Retina (tissue), 1 donor: ENCODE data around the gene DKC1.
A peak's percentile ranks its signal among the peaks of the same experiment; 100 is the strongest.

Source experiments
- DNase-seq: peaks from one replicate; pipeline ENCODE4 v3.0.0-alpha.2; 2016

The DKC1 gene

GRCh38 chrX:154738011-154738738 is 24.5 kb upstream of the DKC1 start:
- DNase-seq: no peak

- DNase-seq: no peak
Observed at GRCh38 chrX:154739952-154740465, 22.7 kb upstream of the DKC1 start.

- no peak for DNase-seq
Observed at GRCh38 chrX:154742613-154743012, 20.1 kb upstream of the DKC1 start.

GRCh38 chrX:154748712-154749339 is 13.8 kb upstream of the DKC1 start:
- DNase-seq: peak; percentile 64

- DNase-seq: no peak
Observed at GRCh38 chrX:154749856-154750255, 12.8 kb upstream of the DKC1 start.

GRCh38 chrX:154750301-154751202 is 12.1 kb upstream of the DKC1 start, which contains the start of gene GAB3:
Gene GAB3 (minus strand): TSS chrX:154751077. CDS start chrX:154751025, 52 bp downstream.
- DNase-seq: peak; percentile 55

GRCh38 chrX:154751203-154751668 is 11.4 kb upstream of the DKC1 start:
- DNase-seq: no peak

GRCh38 chrX:154751669-154752271 is 10.9 kb upstream of the DKC1 start:
- DNase-seq: no peak

GRCh38 chrX:154758696-154759095 is 4.0 kb upstream of the DKC1 start:
- DNase-seq: no peak

- no peak for DNase-seq
Observed at GRCh38 chrX:154761977-154762536, 607 bp upstream of the DKC1 start.

- no peak for DNase-seq
Observed at GRCh38 chrX:154774622-154775021, 12.0 kb downstream of the DKC1 start.

- DNase-seq: no peak
Observed at GRCh38 chrX:154775419-154776349, 13.0 kb downstream of the DKC1 start.

- no peak for DNase-seq
Observed at GRCh38 chrX:154776753-154777152, 14.1 kb downstream of the DKC1 start.

- no peak for DNase-seq
Observed at GRCh38 chrX:154779261-154779660, 16.6 kb downstream of the DKC1 start.

GRCh38 chrX:154780968-154781367 is 18.3 kb downstream of the DKC1 start:
- no peak for DNase-seq

GRCh38 chrX:154784149-154784995 is 21.7 kb downstream of the DKC1 start:
- DNase-seq: no peak

GRCh38 chrX:154785716-154786115 is 23.1 kb downstream of the DKC1 start:
- no peak for DNase-seq

- DNase-seq: no peak
Observed at GRCh38 chrX:154791467-154791866, 28.8 kb downstream of the DKC1 start.

- DNase-seq: no peak
Observed at GRCh38 chrX:154791939-154792338, 29.3 kb downstream of the DKC1 start.
